HEK293 (cell line): Measurements from ENCODE around the gene SRMS.

Experiments used
- GLI2 ChIP-seq: fragments of 450-650 bp; formaldehyde crosslinking; IDR thresholded peaks from 2 replicates; pipeline ENCODE4; 2017; ENCODE audit warnings: missing biosample characterization, missing genetic modification characterization, low read depth, borderline replicate concordance
- KLF1 ChIP-seq: fragments of 450-650 bp; formaldehyde crosslinking; IDR thresholded peaks from 2 replicates; pipeline ENCODE4 v1.5.1; 2016; ENCODE audit warnings: missing biosample characterization, missing genetic modification characterization
- KLF9 ChIP-seq: fragments of 450-650 bp; formaldehyde crosslinking; IDR thresholded peaks from 2 replicates; pipeline ENCODE4 v1.5.1; 2016; ENCODE audit warnings: missing biosample characterization, missing genetic modification characterization, low read depth
- TF ChIP-seq, protein P1 (sequence below): fragments of 450-650 bp; formaldehyde crosslinking; IDR thresholded peaks from 2 replicates; pipeline ENCODE4 v1.5.1; 2016; ENCODE audit warnings: missing biosample characterization, missing genetic modification characterization

DNA sequence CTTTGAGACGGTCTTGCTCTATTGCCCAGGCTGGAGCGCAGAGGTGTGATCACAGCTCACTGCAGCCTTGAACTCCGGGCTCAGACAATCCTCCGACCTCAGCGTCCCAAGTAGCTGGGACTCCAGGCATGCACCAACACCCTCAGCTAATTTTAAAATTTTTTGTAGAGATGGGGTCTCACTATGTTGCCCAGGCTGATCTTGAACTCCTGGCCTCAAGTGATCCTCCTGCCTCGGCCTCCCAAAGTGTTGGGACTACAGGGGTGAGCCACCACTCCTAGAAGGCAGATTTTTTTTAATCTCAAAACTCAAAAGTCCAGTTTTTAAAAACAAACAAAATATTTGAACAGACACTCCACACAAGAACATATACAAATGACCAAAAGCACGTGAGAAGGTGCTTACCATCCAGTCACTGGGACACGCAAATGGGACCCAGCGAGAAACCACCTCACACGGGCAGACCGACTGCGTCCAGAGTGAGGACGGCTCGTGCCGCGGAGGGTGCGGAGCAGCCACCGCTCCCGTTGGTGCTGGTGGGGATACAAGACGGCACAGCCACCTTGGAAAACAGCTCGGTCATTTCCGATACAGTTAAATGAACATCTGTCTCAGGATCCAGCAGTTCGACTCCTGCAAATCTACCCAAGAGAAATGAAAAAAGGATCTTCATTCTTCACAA is 35.0 kb upstream of the SRMS start:
- TF ChIP-seq GLI2 (tag by site-specific recombination) (no peak), KLF9 (tag by site-specific recombination) (no peak), KLF1 (tag by site-specific recombination) (no peak)
- TF ChIP-seq, protein P1, sequence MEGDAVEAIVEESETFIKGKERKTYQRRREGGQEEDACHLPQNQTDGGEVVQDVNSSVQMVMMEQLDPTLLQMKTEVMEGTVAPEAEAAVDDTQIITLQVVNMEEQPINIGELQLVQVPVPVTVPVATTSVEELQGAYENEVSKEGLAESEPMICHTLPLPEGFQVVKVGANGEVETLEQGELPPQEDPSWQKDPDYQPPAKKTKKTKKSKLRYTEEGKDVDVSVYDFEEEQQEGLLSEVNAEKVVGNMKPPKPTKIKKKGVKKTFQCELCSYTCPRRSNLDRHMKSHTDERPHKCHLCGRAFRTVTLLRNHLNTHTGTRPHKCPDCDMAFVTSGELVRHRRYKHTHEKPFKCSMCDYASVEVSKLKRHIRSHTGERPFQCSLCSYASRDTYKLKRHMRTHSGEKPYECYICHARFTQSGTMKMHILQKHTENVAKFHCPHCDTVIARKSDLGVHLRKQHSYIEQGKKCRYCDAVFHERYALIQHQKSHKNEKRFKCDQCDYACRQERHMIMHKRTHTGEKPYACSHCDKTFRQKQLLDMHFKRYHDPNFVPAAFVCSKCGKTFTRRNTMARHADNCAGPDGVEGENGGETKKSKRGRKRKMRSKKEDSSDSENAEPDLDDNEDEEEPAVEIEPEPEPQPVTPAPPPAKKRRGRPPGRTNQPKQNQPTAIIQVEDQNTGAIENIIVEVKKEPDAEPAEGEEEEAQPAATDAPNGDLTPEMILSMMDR = no peak
